ENCODE results near the gene SLC16A2.

GRCh38 chrX:74422576-74423288 is 1.4 kb downstream of the SLC16A2 start:
- TF ChIP-seq, protein P1, sequence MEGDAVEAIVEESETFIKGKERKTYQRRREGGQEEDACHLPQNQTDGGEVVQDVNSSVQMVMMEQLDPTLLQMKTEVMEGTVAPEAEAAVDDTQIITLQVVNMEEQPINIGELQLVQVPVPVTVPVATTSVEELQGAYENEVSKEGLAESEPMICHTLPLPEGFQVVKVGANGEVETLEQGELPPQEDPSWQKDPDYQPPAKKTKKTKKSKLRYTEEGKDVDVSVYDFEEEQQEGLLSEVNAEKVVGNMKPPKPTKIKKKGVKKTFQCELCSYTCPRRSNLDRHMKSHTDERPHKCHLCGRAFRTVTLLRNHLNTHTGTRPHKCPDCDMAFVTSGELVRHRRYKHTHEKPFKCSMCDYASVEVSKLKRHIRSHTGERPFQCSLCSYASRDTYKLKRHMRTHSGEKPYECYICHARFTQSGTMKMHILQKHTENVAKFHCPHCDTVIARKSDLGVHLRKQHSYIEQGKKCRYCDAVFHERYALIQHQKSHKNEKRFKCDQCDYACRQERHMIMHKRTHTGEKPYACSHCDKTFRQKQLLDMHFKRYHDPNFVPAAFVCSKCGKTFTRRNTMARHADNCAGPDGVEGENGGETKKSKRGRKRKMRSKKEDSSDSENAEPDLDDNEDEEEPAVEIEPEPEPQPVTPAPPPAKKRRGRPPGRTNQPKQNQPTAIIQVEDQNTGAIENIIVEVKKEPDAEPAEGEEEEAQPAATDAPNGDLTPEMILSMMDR (conservative IDR thresholded peaks at IDR 0.05): no peak
- no peak for TF ChIP-seq ZFX (IDR thresholded peaks at IDR 0.05)

Measured in C4-2B (cell line).